AG09309 (cell line): Measurements from ENCODE around the gene EPYC.
"Not testable (repeated sequence)": the region's sequence is repeated elsewhere in the genome, so short reads cannot be mapped to it uniquely, and the experiment has no call there.

ENCODE experiments used
- DNase-seq: peaks from one replicate; pipeline ENCODE4 v3.0.0-alpha.2; 2010; ENCODE audit warnings: low read depth
- H3K4me3 ChIP-seq: 2 replicates; pipeline ENCODE4 v1.5.1; 2011; ENCODE audit warnings: mild to moderate bottlenecking, low read depth, low read length, moderate library complexity; ENCODE audit not compliant: control insufficient read depth
- TF ChIP-seq, protein P1 (sequence below): IDR thresholded peaks from 2 replicates; pipeline ENCODE4 v1.5.1; 2011; ENCODE audit warnings: mild to moderate bottlenecking, low read depth, low read length, inconsistent platforms; ENCODE audit not compliant: insufficient read depth, control insufficient read depth; ENCODE audit errors: missing control alignments

The EPYC gene

DNA sequence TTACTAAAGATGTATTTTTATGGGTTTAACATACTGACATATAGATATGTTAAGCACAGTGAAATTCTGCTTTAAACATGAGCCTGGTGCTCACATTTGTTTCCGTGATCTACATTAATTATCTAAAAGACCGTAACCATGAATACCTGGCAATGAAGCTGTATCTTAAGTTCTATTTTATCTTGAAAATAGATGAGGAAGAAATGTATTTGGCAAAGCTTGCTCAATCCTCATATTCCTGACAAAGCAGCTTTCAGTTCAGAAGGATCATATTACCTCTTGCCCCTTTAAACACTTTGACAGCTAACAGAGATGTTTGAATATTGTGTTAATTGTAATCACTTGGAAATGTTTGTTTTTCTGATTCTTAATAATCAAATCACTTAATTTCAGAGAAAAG lies 9.8 kb downstream of the EPYC start:
- TF ChIP-seq, protein P1, sequence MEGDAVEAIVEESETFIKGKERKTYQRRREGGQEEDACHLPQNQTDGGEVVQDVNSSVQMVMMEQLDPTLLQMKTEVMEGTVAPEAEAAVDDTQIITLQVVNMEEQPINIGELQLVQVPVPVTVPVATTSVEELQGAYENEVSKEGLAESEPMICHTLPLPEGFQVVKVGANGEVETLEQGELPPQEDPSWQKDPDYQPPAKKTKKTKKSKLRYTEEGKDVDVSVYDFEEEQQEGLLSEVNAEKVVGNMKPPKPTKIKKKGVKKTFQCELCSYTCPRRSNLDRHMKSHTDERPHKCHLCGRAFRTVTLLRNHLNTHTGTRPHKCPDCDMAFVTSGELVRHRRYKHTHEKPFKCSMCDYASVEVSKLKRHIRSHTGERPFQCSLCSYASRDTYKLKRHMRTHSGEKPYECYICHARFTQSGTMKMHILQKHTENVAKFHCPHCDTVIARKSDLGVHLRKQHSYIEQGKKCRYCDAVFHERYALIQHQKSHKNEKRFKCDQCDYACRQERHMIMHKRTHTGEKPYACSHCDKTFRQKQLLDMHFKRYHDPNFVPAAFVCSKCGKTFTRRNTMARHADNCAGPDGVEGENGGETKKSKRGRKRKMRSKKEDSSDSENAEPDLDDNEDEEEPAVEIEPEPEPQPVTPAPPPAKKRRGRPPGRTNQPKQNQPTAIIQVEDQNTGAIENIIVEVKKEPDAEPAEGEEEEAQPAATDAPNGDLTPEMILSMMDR = no peak
- no peak for DNase-seq
- no peak overlapping the region for H3K4me3 ChIP-seq

DNA sequence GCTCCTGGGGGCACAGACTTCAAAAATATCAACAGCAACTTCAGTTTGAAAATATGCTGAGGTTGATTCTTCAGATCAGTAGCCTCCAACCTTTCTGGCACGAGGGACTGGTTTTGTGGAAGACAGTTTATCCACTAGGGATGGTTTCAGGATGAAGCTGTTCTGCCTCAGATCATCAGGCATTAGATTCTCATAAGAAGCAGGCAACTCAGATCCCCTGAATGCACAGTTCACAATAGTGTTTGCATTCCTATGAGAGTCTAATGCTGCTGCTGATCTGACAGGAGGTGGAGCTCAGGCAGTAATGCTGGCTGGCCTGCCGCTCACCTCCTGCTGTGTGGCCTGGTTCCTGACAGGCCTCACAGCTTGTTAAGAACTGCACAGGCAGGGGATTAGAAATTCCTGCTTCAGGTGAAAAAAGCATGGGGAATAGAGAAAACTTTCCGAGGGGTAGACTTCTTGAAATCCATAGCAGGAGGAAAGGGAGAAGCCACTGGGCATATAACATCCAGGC lies 12.8 kb downstream of the EPYC start:
- no peak overlapping the region for H3K4me3 ChIP-seq
- DNase-seq = no peak
- TF ChIP-seq, protein P1 = no peak

DNA sequence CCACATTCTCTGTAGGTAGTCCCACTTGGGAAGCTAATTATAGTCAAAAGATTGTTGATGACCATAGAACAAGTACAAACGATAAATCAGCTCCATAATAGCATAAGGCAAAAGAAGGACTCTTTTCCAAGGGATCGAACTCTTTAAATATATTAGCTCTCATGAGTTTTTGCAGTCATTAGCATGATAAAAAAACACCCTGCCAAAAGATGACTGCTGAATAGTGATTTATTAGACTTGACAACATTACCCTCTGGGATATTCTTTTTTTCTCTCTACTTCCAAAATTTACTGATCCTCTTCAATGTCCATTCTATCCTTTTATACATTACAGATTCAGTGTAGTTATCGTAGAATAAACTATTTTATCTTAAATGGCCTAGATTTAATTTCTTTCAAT lies 14.2 kb downstream of the EPYC start:
- TF ChIP-seq, protein P1 = no peak
- H3K4me3 ChIP-seq = no peak overlapping the region
- DNase-seq = no peak

DNA sequence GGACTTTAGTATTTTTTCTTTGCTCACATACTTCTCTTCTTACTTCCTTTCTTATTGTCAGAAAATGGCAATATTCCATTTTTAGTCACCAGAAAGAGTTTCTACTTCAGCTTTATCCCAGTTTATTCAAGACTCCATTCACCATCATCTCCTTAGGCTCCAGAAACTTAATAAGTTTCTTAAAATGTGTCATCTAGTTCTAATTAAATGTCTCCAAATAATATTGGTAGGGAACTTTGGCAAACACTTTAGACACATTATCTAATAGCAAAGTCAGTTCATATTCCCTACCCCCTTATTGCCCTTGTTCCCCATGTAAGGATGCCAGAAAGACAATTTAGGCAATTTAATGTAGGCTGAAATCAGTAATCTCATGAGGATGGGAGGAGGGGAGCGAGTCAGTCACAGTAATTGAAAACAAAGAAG lies 15.1 kb downstream of the EPYC start:
- no peak overlapping the region for H3K4me3 ChIP-seq
- no peak for DNase-seq
- TF ChIP-seq, protein P1 = no peak

DNA sequence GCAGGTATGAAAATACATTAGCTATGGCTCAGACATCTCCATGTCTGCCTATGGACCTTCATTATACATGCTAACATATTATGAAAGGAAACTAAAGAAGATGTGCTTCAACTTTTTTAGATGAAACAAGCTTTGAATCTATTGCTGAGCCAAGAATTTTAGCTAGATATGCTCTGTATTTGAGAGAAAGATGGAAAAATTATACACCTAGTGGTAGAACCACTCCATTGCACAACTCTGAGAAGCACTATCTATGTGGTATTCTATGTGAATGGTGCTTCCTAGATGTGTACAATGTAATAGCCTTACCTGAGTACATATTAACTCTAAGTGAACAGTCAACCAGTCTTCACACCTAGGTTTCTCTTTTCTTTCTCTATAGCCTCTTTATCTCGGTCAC lies 17.3 kb downstream of the EPYC start:
- DNase-seq = no peak
- TF ChIP-seq, protein P1 = no peak
- H3K4me3 ChIP-seq = no peak overlapping the region

DNA sequence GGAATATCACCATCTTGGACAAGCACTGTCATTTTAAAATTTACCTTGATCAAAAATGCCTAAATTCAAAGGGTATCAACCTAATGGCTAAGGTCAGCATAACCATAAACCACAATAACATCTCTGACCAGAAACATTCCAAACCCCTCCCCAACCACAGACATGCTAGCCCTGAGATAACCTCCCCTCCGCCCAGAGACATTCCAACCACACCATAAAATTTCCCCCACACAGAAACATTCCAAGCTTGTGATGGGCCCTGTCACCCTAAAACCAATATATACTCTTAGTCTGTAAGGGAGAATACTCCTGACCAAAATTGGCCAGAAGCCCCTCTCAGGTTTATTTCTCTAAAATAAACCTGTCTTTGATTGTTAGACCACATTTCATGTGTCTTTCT lies 17.7 kb downstream of the EPYC start:
- no peak for DNase-seq
- TF ChIP-seq, protein P1 = no peak

DNA sequence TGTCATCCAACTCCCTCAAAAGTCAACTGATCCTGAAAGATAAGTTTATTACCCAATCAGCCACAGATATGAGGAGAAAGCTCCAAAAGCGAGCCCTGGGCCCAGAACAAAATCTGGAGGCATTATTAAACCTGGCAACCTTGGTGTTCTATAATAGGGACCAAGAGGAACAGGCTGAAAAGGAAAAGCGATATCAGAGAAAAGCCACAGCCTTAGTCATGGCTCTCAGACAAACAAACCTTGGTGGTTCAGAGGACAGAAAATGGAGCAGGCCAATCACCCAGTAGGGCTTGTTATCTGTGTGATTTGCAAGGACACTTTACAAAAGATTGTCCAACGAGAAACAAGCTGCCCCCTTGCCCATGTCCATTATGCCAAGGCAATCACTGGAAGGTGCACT lies 19.4 kb downstream of the EPYC start:
- not testable (repeated sequence) for DNase-seq, H3K4me3 ChIP-seq

More for the DNA sequence above, 17.7 kb downstream of the EPYC start:
- no peak overlapping the region for H3K4me3 ChIP-seq
